Central memory CD8-positive, alpha-beta T cell (primary cell): Measurements from ENCODE around the gene KRTAP1-4.
"Not testable (repeated sequence)": the region's sequence is repeated elsewhere in the genome, so short reads cannot be mapped to it uniquely, and the experiment has no call there.

Experiments used
- ATAC-seq: fragments of 150-1000 bp; cut with Tn5 transposase; replicated peaks from 2 replicates; pipeline ENCODE4 v1.10.0; 2022; ENCODE audit warnings: mild to moderate bottlenecking, moderate FRiP score, moderate number of reproducible peaks; ENCODE audit not compliant: poor library complexity, severe bottlenecking; ENCODE audit errors: extremely low read depth
- DNase-seq, 2 donors: peaks; one replicate each; pipeline ENCODE4 v3.0.0; 2021; ENCODE audit warnings: low spot score in 2 of 2
- H3K27ac Mint-ChIP-seq: one replicate; pipeline ENCODE4 v1.8.0; 2022; ENCODE audit warnings: low read depth, mild to moderate bottlenecking, moderate library complexity, mixed read lengths
- H3K27me3 Mint-ChIP-seq: one replicate; pipeline ENCODE4 v1.8.0; 2022; ENCODE audit warnings: mixed read lengths
- H3K36me3 Mint-ChIP-seq: one replicate; pipeline ENCODE4 v1.8.0; 2022; ENCODE audit warnings: mild to moderate bottlenecking, moderate library complexity, mixed read lengths; ENCODE audit not compliant: insufficient read depth
- H3K4me1 Mint-ChIP-seq: one replicate; pipeline ENCODE4 v1.8.0; 2022; ENCODE audit warnings: mixed read lengths
- H3K4me3 Mint-ChIP-seq: one replicate; pipeline ENCODE4 v1.8.0; 2022; ENCODE audit warnings: mild to moderate bottlenecking, moderate library complexity, mixed read lengths
- H3K9me3 Mint-ChIP-seq: one replicate; pipeline ENCODE4 v1.8.0; 2022; ENCODE audit warnings: mixed read lengths

The KRTAP1-4 gene

GRCh38 chr17:41029633-41030245 is at the start of gene KRTAP1-4:
Gene KRTAP1-4 (minus strand): TSS chr17:41030195. CDS start chr17:41030078, 117 bp downstream.
- no peaks in the 10 kb centered on the region for H3K36me3 Mint-ChIP-seq
- no peak within 1 kb of the TSS for H3K4me3 Mint-ChIP-seq
- H3K27me3 Mint-ChIP-seq = peaks cover 77% of the 10 kb centered on the region
- DNase-seq (no peak), ATAC-seq (no peak)
- H3K4me1 Mint-ChIP-seq = no peaks in the 10 kb centered on the region
- H3K27ac Mint-ChIP-seq = no peak within 1 kb of the TSS
- H3K9me3 Mint-ChIP-seq = no peaks in the 10 kb centered on the region

GRCh38 chr17:41076788-41077187 is 46.8 kb upstream of the KRTAP1-4 start:
- no peaks in the 10 kb centered on the region for H3K4me1 Mint-ChIP-seq
- no peak overlapping the region for H3K4me3 Mint-ChIP-seq
- DNase-seq (no peak), ATAC-seq (no peak)
- H3K9me3 Mint-ChIP-seq = no peaks in the 10 kb centered on the region
- H3K27ac Mint-ChIP-seq = no peak overlapping the region
- H3K36me3 Mint-ChIP-seq = no peaks in the 10 kb centered on the region
- H3K27me3 Mint-ChIP-seq = peaks cover 51% of the 10 kb centered on the region

GRCh38 chr17:41073676-41074075 is 43.7 kb upstream of the KRTAP1-4 start:
- DNase-seq (no peak), ATAC-seq (no peak)
- Mint-ChIP-seq H3K4me1 (no peaks in the 10 kb centered on the region), H3K4me3 (no peak overlapping the region), H3K27me3 (peaks cover 36% of the 10 kb centered on the region), H3K27ac (no peak overlapping the region), H3K36me3 (no peaks in the 10 kb centered on the region), H3K9me3 (no peaks in the 10 kb centered on the region)

GRCh38 chr17:41071606-41072360 is 41.8 kb upstream of the KRTAP1-4 start:
- Mint-ChIP-seq H3K36me3 (no peaks in the 10 kb centered on the region), H3K27ac (no peak overlapping the region), H3K4me1 (no peaks in the 10 kb centered on the region), H3K9me3 (no peaks in the 10 kb centered on the region), H3K4me3 (no peak overlapping the region), H3K27me3 (peaks cover 22% of the 10 kb centered on the region)
- ATAC-seq (no peak), DNase-seq (no peak)

GRCh38 chr17:41069031-41069430 is 39.0 kb upstream of the KRTAP1-4 start:
- no peaks in the 10 kb centered on the region for H3K9me3 Mint-ChIP-seq
- H3K36me3 Mint-ChIP-seq = no peaks in the 10 kb centered on the region

GRCh38 chr17:41067281-41067680 is 37.3 kb upstream of the KRTAP1-4 start:
- Mint-ChIP-seq H3K27ac (no peak overlapping the region), H3K4me3 (no peak overlapping the region), H3K36me3 (no peaks in the 10 kb centered on the region), H3K4me1 (no peaks in the 10 kb centered on the region), H3K27me3 (peaks cover under 1% of the 10 kb centered on the region), H3K9me3 (no peaks in the 10 kb centered on the region)
- DNase-seq = no peak
- ATAC-seq = no peak

More at GRCh38 chr17:41069031-41069430, 39.0 kb upstream of the KRTAP1-4 start:
- Mint-ChIP-seq H3K4me3 (no peak overlapping the region), H3K4me1 (no peaks in the 10 kb centered on the region), H3K27ac (no peak overlapping the region), H3K27me3 (no peaks in the 10 kb centered on the region)
- DNase-seq (no peak), ATAC-seq (no peak)

- DNase-seq (no peak), ATAC-seq (no peak)
- Mint-ChIP-seq H3K27ac (no peak within 1 kb of the TSS), H3K4me1 (no peaks in the 10 kb centered on the region), H3K36me3 (no peaks in the 10 kb centered on the region), H3K27me3 (peaks cover 13% of the 10 kb centered on the region), H3K9me3 (no peaks in the 10 kb centered on the region), H3K4me3 (no peak within 1 kb of the TSS)
Measured at GRCh38 chr17:41065829-41066624, 36.0 kb upstream of the KRTAP1-4 start, which contains the start of gene KRTAP2-4. Gene KRTAP2-4 (minus strand): TSS chr17:41065879. CDS start chr17:41065845, 34 bp downstream.

- peaks cover 22% of the 10 kb centered on the region for H3K27me3 Mint-ChIP-seq
- not testable (repeated sequence) for H3K27ac Mint-ChIP-seq, H3K36me3 Mint-ChIP-seq, H3K4me1 Mint-ChIP-seq, ATAC-seq, H3K9me3 Mint-ChIP-seq, H3K4me3 Mint-ChIP-seq, DNase-seq
Measured at GRCh38 chr17:41065016-41065689, 35.2 kb upstream of the KRTAP1-4 start.

GRCh38 chr17:41064301-41064700 is 34.3 kb upstream of the KRTAP1-4 start:
- no peak for DNase-seq
- Mint-ChIP-seq H3K36me3 (no peaks in the 10 kb centered on the region), H3K4me1 (no peaks in the 10 kb centered on the region), H3K27me3 (peaks cover 30% of the 10 kb centered on the region), H3K9me3 (no peaks in the 10 kb centered on the region), H3K4me3 (no peak overlapping the region), H3K27ac (no peak overlapping the region)
- no peak for ATAC-seq

- Mint-ChIP-seq H3K4me3 (no peak overlapping the region), H3K4me1 (no peaks in the 10 kb centered on the region), H3K27me3 (peaks cover 39% of the 10 kb centered on the region), H3K9me3 (no peaks in the 10 kb centered on the region), H3K27ac (no peak overlapping the region), H3K36me3 (no peaks in the 10 kb centered on the region)
- ATAC-seq (no peak), DNase-seq (no peak)
Measured at GRCh38 chr17:41063449-41063848, 33.5 kb upstream of the KRTAP1-4 start.

- no peaks in the 10 kb centered on the region for H3K4me1 Mint-ChIP-seq
- DNase-seq (no peak), ATAC-seq (no peak)
- no peaks in the 10 kb centered on the region for H3K36me3 Mint-ChIP-seq
- H3K9me3 Mint-ChIP-seq = peaks cover 6% of the 10 kb centered on the region
- H3K27me3 Mint-ChIP-seq = peaks cover 54% of the 10 kb centered on the region
- no peak overlapping the region for H3K27ac Mint-ChIP-seq
- no peak overlapping the region for H3K4me3 Mint-ChIP-seq
Measured at GRCh38 chr17:41061964-41062363, 32.0 kb upstream of the KRTAP1-4 start.

GRCh38 chr17:41060052-41060604 is 30.1 kb upstream of the KRTAP1-4 start, which contains the start of gene KRTAP2-3:
Gene KRTAP2-3 (minus strand): TSS chr17:41060114. CDS start chr17:41060050, 64 bp downstream.
- peaks cover 67% of the 10 kb centered on the region for H3K27me3 Mint-ChIP-seq
- no peak for DNase-seq
- H3K27ac Mint-ChIP-seq = no peak within 1 kb of the TSS
- H3K36me3 Mint-ChIP-seq = no peaks in the 10 kb centered on the region
- peaks cover 6% of the 10 kb centered on the region for H3K9me3 Mint-ChIP-seq
- no peak within 1 kb of the TSS for H3K4me3 Mint-ChIP-seq
- ATAC-seq = no peak
- H3K4me1 Mint-ChIP-seq = no peaks in the 10 kb centered on the region
